ENCODE measurements around the gene ERG.

The ERG gene

GRCh38 chr21:38469642-38470041 is 28.6 kb downstream of the ERG start:
- no peaks in the 10 kb centered on the region for H3K4me1 ChIP-seq
- no peak overlapping the region for H3K4me3 ChIP-seq (ENCODE audit: low read depth, low read length)
- no peak overlapping the region for H2AFZ ChIP-seq
- H3K27me3 ChIP-seq (ENCODE audit: control insufficient read depth, insufficient read depth, low read length), result no peaks in the 10 kb centered on the region
- H3K4me2 ChIP-seq (ENCODE audit: low read length), result no peak overlapping the region
- no peak overlapping the region for H3K9ac ChIP-seq
- H3K9me3 ChIP-seq (ENCODE audit: control insufficient read depth, low read length), result no peaks in the 10 kb centered on the region
- H3K27ac ChIP-seq, result no peak overlapping the region
- TF ChIP-seq, protein P1, sequence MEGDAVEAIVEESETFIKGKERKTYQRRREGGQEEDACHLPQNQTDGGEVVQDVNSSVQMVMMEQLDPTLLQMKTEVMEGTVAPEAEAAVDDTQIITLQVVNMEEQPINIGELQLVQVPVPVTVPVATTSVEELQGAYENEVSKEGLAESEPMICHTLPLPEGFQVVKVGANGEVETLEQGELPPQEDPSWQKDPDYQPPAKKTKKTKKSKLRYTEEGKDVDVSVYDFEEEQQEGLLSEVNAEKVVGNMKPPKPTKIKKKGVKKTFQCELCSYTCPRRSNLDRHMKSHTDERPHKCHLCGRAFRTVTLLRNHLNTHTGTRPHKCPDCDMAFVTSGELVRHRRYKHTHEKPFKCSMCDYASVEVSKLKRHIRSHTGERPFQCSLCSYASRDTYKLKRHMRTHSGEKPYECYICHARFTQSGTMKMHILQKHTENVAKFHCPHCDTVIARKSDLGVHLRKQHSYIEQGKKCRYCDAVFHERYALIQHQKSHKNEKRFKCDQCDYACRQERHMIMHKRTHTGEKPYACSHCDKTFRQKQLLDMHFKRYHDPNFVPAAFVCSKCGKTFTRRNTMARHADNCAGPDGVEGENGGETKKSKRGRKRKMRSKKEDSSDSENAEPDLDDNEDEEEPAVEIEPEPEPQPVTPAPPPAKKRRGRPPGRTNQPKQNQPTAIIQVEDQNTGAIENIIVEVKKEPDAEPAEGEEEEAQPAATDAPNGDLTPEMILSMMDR (IDR thresholded peaks at IDR 0.05), result no peak
- no peaks in the 10 kb centered on the region for H3K79me2 ChIP-seq
- H3K36me3 ChIP-seq (ENCODE audit: control insufficient read depth, insufficient read depth, low read length), result no peaks in the 10 kb centered on the region

DNA sequence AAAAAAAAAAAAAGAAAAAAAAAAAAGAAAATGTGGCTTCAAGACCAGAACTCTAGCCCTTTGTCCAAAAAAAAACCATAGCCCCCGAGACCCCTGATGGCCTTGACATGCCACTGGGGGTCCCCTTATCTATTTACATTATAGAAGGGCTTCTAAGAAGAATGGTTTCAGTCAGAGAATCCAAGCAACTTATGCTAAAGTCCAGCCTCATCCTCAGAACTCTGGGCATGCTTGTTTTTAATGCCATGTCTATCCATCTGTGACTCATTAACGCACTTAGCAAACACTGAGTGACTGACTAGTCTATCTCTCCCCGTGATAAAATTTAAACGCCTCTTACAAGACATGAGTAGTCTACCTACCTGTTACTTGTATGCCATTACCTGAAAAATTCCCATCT is 29.3 kb downstream of the ERG start:
- H3K4me2 ChIP-seq (ENCODE audit: low read length), result no peak overlapping the region
- H3K27me3 ChIP-seq (ENCODE audit: control insufficient read depth, insufficient read depth, low read length), result no peaks in the 10 kb centered on the region
- H3K36me3 ChIP-seq (ENCODE audit: control insufficient read depth, insufficient read depth, low read length), result no peaks in the 10 kb centered on the region
- H3K79me2 ChIP-seq, result no peaks in the 10 kb centered on the region
- H2AFZ ChIP-seq, result no peak overlapping the region
- H3K9ac ChIP-seq, result no peak overlapping the region
- TF ChIP-seq, protein P1 (IDR thresholded peaks at IDR 0.05), result no peak
- no peak overlapping the region for H3K4me3 ChIP-seq (ENCODE audit: low read depth, low read length)
- H3K9me3 ChIP-seq (ENCODE audit: control insufficient read depth, low read length), result no peaks in the 10 kb centered on the region
- H3K4me1 ChIP-seq, result no peaks in the 10 kb centered on the region
- no peak overlapping the region for H3K27ac ChIP-seq

DNA sequence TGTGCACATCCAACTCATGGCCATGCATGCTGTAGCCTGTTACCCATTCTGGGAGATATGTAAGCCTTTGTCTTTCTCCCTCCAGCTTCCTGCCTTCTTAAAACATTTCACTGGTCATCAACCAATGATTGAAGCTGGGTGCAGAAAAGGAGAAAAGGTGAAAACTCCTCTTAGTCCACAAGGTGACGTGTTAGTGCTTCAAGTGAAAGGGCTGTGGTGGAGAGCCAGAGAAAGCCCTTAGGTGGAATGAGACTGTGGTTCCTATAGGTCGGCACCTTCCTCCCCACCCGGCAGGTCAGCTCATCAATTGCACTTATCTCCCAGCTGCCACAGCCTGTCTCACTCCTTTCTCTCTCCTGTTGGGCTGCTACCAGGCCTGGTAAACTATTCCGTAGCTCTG is 30.4 kb downstream of the ERG start:
- no peak overlapping the region for H2AFZ ChIP-seq
- H3K4me1 ChIP-seq, result no peaks in the 10 kb centered on the region
- H3K27me3 ChIP-seq (ENCODE audit: control insufficient read depth, insufficient read depth, low read length), result no peaks in the 10 kb centered on the region
- H3K79me2 ChIP-seq, result no peaks in the 10 kb centered on the region
- no peak overlapping the region for H3K4me2 ChIP-seq (ENCODE audit: low read length)
- no peak overlapping the region for H3K4me3 ChIP-seq (ENCODE audit: low read depth, low read length)
- H3K36me3 ChIP-seq (ENCODE audit: control insufficient read depth, insufficient read depth, low read length), result no peaks in the 10 kb centered on the region
- TF ChIP-seq, protein P1 (IDR thresholded peaks at IDR 0.05), result no peak
- no peak overlapping the region for H3K27ac ChIP-seq
- no peak overlapping the region for H3K9ac ChIP-seq
- no peaks in the 10 kb centered on the region for H3K9me3 ChIP-seq (ENCODE audit: control insufficient read depth, low read length)

DNA sequence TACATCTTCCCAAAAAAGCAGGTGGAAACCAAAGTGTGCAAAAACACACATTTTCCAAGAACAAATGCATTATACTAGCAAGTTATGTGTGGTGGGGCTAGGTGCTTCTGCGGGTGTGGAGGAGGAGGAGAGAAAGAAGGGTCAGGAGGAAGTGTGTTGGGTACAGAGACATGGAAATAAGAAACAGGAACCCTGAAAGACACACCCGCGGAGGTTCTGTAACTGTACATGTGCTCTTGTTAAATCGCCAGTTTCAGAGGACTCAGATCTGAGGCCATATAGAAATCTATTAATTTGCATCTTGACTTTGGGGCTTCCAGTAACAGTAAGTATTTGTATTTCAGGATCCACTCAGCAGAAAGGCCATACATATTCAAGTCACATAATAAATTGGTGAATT is 30.9 kb downstream of the ERG start:
- Histone ChIP-seq H3K27ac (no peak overlapping the region), H3K36me3 (ENCODE audit: control insufficient read depth, insufficient read depth, low read length) (no peaks in the 10 kb centered on the region), H3K4me1 (no peaks in the 10 kb centered on the region), H3K4me2 (ENCODE audit: low read length) (no peak overlapping the region), H3K9me3 (ENCODE audit: control insufficient read depth, low read length) (no peaks in the 10 kb centered on the region), H2AFZ (no peak overlapping the region), H3K79me2 (no peaks in the 10 kb centered on the region), H3K9ac (no peak overlapping the region), H3K27me3 (ENCODE audit: control insufficient read depth, insufficient read depth, low read length) (no peaks in the 10 kb centered on the region), H3K4me3 (ENCODE audit: low read depth, low read length) (no peak overlapping the region)
- TF ChIP-seq, protein P1 (IDR thresholded peaks at IDR 0.05), result no peak

DNA sequence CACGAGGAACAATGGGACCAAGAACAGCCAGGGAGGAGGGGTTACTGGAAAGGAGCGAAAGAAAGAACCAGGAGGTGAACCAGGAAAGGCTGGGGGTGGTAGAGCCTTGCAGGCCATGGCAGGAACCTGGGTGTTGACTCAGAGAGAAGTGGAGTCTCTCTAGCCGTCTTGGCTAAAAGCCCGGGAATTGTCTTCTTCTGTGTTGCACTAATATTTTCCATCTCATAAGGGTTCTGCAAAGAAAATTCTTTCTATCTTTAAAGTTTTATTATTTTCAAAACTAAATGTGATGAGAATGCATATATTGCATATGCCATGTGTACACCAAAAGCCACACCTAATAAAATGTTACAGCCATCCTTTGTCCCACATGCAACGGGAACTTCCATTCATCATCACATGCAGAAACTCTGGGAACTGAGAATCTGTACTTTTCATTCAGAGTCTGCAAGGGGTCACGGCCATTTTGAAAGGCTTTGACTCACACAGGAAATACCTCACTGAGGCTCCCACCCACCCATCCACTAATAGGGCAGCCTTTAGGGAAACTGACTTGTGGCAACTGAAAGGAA is 38.0 kb downstream of the ERG start:
- H3K4me2 ChIP-seq (ENCODE audit: low read length), result no peak overlapping the region
- H3K4me3 ChIP-seq (ENCODE audit: low read depth, low read length), result no peak overlapping the region
- H3K9me3 ChIP-seq (ENCODE audit: control insufficient read depth, low read length), result no peaks in the 10 kb centered on the region
- H2AFZ ChIP-seq, result no peak overlapping the region
- H3K79me2 ChIP-seq, result no peaks in the 10 kb centered on the region
- H3K27me3 ChIP-seq (ENCODE audit: control insufficient read depth, insufficient read depth, low read length), result no peaks in the 10 kb centered on the region
- no peaks in the 10 kb centered on the region for H3K36me3 ChIP-seq (ENCODE audit: control insufficient read depth, insufficient read depth, low read length)
- no peak overlapping the region for H3K9ac ChIP-seq
- H3K27ac ChIP-seq, result no peak overlapping the region
- TF ChIP-seq, protein P1 (IDR thresholded peaks at IDR 0.05), result no peak
- H3K4me1 ChIP-seq, result no peaks in the 10 kb centered on the region

Data from parathyroid adenoma (tissue), 2 donors.